LNCAP (cell line): ENCODE results near the gene DUSP22.

Experiments
- CTCF ChIP-seq: fragments of 450-650 bp; IDR thresholded peaks from 2 replicates; pipeline ENCODE4 v1.5.1; 2017; ENCODE audit warnings: mild to moderate bottlenecking

DUSP22 gene

GRCh38 chr6:395432-396125 lies 103.3 kb downstream of the DUSP22 start:
- TF ChIP-seq CTCF, result no peak

- no peak for TF ChIP-seq CTCF
These were observed 103.8 kb downstream of the DUSP22 start for GRCh38 chr6:396126-396520.

- no peak for TF ChIP-seq CTCF
These were observed 104.8 kb downstream of the DUSP22 start for GRCh38 chr6:397056-397455.

GRCh38 chr6:397604-398003 lies 105.3 kb downstream of the DUSP22 start:
- no peak for TF ChIP-seq CTCF

- TF ChIP-seq CTCF, result no peak
These were observed 105.8 kb downstream of the DUSP22 start for GRCh38 chr6:398065-398464.

- TF ChIP-seq CTCF, result no peak
These were observed 106.3 kb downstream of the DUSP22 start for GRCh38 chr6:398558-399078.

- TF ChIP-seq CTCF, result no peak
These were observed 107.7 kb downstream of the DUSP22 start for GRCh38 chr6:399785-400534.
